ENCODE results near the gene DGKI. TPM values are rescaled to one million over a fixed set of nuclear protein-coding genes. Genes with fewer than 3 reads are reported as not detected.
A peak's percentile ranks its signal among the peaks of the same experiment; 100 is the strongest.

DGKI gene
- total and polyA plus RNA-seq, 2 donors: 0.14 to 0.33 TPM

GRCh38 chr7:137613006-137613525, 233.7 kb downstream of the DGKI start:
- WGBS: 97% methylated on average over 3 of the region's 3 CpGs
- no peak overlapping the region for H3K4me3 ChIP-seq (ENCODE audit: low read length in 2 of 2)

GRCh38 chr7:137611606-137612005, 235.2 kb downstream of the DGKI start:
- no peaks in the 10 kb centered on the region for H3K9me3 ChIP-seq (ENCODE audit: control insufficient read depth in 2 of 2, insufficient read depth in 1 of 2, low read length in 1 of 2)
- no peaks in the 10 kb centered on the region for H3K4me1 ChIP-seq (ENCODE audit: control insufficient read depth in 2 of 2, insufficient read depth in 2 of 2, low read length in 2 of 2)
- no peak overlapping the region for H3K4me3 ChIP-seq (ENCODE audit: low read length in 2 of 2)
- DNase-seq (ENCODE audit: low read depth in 6 of 9, low spot score in 9 of 9): no peak
- WGBS: 89% methylated on average over 2 of the region's 2 CpGs
- no peaks in the 10 kb centered on the region for H3K36me3 ChIP-seq (ENCODE audit: control insufficient read depth in 2 of 2, insufficient read depth in 2 of 2, low read length in 1 of 2)
- no peaks in the 10 kb centered on the region for H3K27me3 ChIP-seq (ENCODE audit: control insufficient read depth in 2 of 2, insufficient read depth in 1 of 2, low read length in 1 of 2)
- H3K27ac ChIP-seq (ENCODE audit: low read depth in 1 of 2, low read length in 1 of 2): no peak overlapping the region

More at GRCh38 chr7:137613006-137613525, 233.7 kb downstream of the DGKI start:
- H3K27ac ChIP-seq (ENCODE audit: low read depth in 1 of 2, low read length in 1 of 2): no peak overlapping the region
- no peaks in the 10 kb centered on the region for H3K9me3 ChIP-seq (ENCODE audit: control insufficient read depth in 2 of 2, insufficient read depth in 1 of 2, low read length in 1 of 2)
- no peak for DNase-seq (ENCODE audit: low read depth in 6 of 9, low spot score in 9 of 9)
- no peaks in the 10 kb centered on the region for H3K36me3 ChIP-seq (ENCODE audit: control insufficient read depth in 2 of 2, insufficient read depth in 2 of 2, low read length in 1 of 2)
- H3K27me3 ChIP-seq (ENCODE audit: control insufficient read depth in 2 of 2, insufficient read depth in 1 of 2, low read length in 1 of 2): no peaks in the 10 kb centered on the region
- no peaks in the 10 kb centered on the region for H3K4me1 ChIP-seq (ENCODE audit: control insufficient read depth in 2 of 2, insufficient read depth in 2 of 2, low read length in 2 of 2)

DNA sequence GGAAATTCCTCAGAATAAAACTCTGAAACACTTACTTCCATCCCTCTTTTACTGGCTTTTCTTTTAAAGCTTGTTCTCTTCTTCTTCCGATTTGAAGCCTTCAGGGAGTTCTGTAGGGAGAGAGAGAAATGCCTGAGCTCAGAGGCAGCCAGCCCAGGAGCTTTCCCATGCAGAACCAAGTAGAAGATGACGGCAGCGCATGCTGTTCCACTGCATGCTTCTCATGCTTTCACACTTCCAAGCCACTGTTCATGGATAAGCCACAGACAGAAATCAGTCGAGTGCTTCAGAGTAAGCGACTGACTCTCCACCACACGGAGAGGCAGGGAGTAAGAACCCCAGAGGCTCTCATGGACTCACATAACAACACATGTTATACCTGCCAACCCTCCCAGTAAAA, 237.3 kb downstream of the DGKI start:
- H3K27me3 ChIP-seq (ENCODE audit: control insufficient read depth in 2 of 2, insufficient read depth in 1 of 2, low read length in 1 of 2): no peaks in the 10 kb centered on the region
- no peak overlapping the region for H3K4me3 ChIP-seq (ENCODE audit: low read length in 2 of 2)
- WGBS: 94% methylated on average over 6 of the region's 6 CpGs
- no peak for DNase-seq (ENCODE audit: low read depth in 6 of 9, low spot score in 9 of 9)
- no peaks in the 10 kb centered on the region for H3K9me3 ChIP-seq (ENCODE audit: control insufficient read depth in 2 of 2, insufficient read depth in 1 of 2, low read length in 1 of 2)
- no peaks in the 10 kb centered on the region for H3K36me3 ChIP-seq (ENCODE audit: control insufficient read depth in 2 of 2, insufficient read depth in 2 of 2, low read length in 1 of 2)
- H3K27ac ChIP-seq (ENCODE audit: low read depth in 1 of 2, low read length in 1 of 2): no peak overlapping the region
- no peaks in the 10 kb centered on the region for H3K4me1 ChIP-seq (ENCODE audit: control insufficient read depth in 2 of 2, insufficient read depth in 2 of 2, low read length in 2 of 2)

DNA sequence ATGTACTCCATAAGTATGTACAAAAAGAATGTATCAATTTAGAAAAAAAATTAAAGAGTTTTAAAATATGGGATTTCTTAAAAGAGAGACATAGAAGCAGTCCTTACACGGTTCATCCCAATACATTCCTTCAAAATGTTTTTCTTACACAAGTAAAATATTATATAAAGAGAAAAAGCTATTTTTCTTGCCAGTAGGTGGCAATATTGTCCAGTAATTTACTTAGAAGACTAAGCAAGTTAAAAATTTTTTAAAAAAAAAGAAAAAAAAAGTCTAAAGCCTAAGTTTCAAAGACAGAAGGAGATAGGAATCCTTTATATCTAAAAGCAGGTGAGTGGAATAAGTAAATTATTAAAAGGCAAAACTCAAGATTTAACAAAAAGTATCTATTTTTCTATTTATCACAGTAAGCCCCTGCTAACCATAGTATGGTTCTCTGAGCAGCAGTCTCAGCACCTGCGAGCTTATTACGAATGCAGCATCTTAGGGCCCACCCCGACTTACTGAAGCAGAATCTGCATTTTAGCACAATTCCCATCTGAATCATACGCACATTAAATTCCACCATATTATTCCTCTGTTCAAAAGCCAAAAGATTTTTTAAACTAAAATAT, 240.6 kb downstream of the DGKI start:
- DNase-seq (ENCODE audit: low read depth in 6 of 9, low spot score in 9 of 9): peak in 5 of 9 donors; percentile 6 to 43 (median 13)
- no peaks in the 10 kb centered on the region for H3K27me3 ChIP-seq (ENCODE audit: control insufficient read depth in 2 of 2, insufficient read depth in 1 of 2, low read length in 1 of 2)
- WGBS: 79% methylated on average over 5 of the region's 5 CpGs
- H3K9me3 ChIP-seq (ENCODE audit: control insufficient read depth in 2 of 2, insufficient read depth in 1 of 2, low read length in 1 of 2): no peaks in the 10 kb centered on the region
- H3K4me3 ChIP-seq (ENCODE audit: low read length in 2 of 2): no peak overlapping the region
- no peaks in the 10 kb centered on the region for H3K36me3 ChIP-seq (ENCODE audit: control insufficient read depth in 2 of 2, insufficient read depth in 2 of 2, low read length in 1 of 2)
- H3K27ac ChIP-seq (ENCODE audit: low read depth in 1 of 2, low read length in 1 of 2): no peak overlapping the region
- no peaks in the 10 kb centered on the region for H3K4me1 ChIP-seq (ENCODE audit: control insufficient read depth in 2 of 2, insufficient read depth in 2 of 2, low read length in 2 of 2)

- Histone ChIP-seq H3K36me3 (ENCODE audit: control insufficient read depth in 2 of 2, insufficient read depth in 2 of 2, low read length in 1 of 2) (no peaks in the 10 kb centered on the region), H3K9me3 (ENCODE audit: control insufficient read depth in 2 of 2, insufficient read depth in 1 of 2, low read length in 1 of 2) (no peaks in the 10 kb centered on the region), H3K27ac (ENCODE audit: low read depth in 1 of 2, low read length in 1 of 2) (no peak overlapping the region), H3K4me1 (ENCODE audit: control insufficient read depth in 2 of 2, insufficient read depth in 2 of 2, low read length in 2 of 2) (no peaks in the 10 kb centered on the region), H3K27me3 (ENCODE audit: control insufficient read depth in 2 of 2, insufficient read depth in 1 of 2, low read length in 1 of 2) (no peaks in the 10 kb centered on the region), H3K4me3 (ENCODE audit: low read length in 2 of 2) (no peak overlapping the region)
- 75% methylated on average over 2 of the region's 2 CpGs for WGBS
- no peak for DNase-seq (ENCODE audit: low read depth in 6 of 9, low spot score in 9 of 9)
Measured at GRCh38 chr7:137603043-137603442, 243.7 kb downstream of the DGKI start.

DNA sequence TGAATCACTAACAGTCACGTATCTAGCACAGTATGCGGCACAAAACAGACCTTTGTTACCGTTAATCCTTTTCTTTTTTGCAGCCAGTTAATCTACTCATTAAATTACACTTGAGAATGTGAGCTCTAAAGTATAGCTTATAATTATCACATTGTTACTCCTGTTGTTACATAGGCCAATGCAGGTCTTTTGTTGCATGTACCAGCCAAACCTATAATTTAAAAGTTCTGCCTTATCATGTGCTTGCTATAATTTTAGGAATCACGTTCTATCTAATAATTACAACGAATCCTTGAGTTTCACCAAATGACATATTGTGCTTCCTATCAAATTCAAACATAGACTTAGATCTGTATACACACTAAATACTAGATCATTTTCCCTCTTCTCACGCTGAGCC, 245.1 kb downstream of the DGKI start:
- DNase-seq (ENCODE audit: low read depth in 6 of 9, low spot score in 9 of 9): no peak
- WGBS: 93% methylated on average over 6 of the region's 6 CpGs
- Histone ChIP-seq H3K9me3 (ENCODE audit: control insufficient read depth in 2 of 2, insufficient read depth in 1 of 2, low read length in 1 of 2) (no peaks in the 10 kb centered on the region), H3K36me3 (ENCODE audit: control insufficient read depth in 2 of 2, insufficient read depth in 2 of 2, low read length in 1 of 2) (no peaks in the 10 kb centered on the region), H3K4me1 (ENCODE audit: control insufficient read depth in 2 of 2, insufficient read depth in 2 of 2, low read length in 2 of 2) (no peaks in the 10 kb centered on the region), H3K4me3 (ENCODE audit: low read length in 2 of 2) (no peak overlapping the region), H3K27me3 (ENCODE audit: control insufficient read depth in 2 of 2, insufficient read depth in 1 of 2, low read length in 1 of 2) (no peaks in the 10 kb centered on the region), H3K27ac (ENCODE audit: low read depth in 1 of 2, low read length in 1 of 2) (no peak overlapping the region)

GRCh38 chr7:137597856-137598255, 248.9 kb downstream of the DGKI start:
- WGBS: 70% methylated on average over 4 of the region's 4 CpGs
- DNase-seq (ENCODE audit: low read depth in 6 of 9, low spot score in 9 of 9): no peak

GRCh38 chr7:137593115-137593711, 253.6 kb downstream of the DGKI start:
- no peak overlapping the region for H3K4me3 ChIP-seq (ENCODE audit: low read length in 2 of 2)
- WGBS: 91% methylated on average over 5 of the region's 5 CpGs
- H3K9me3 ChIP-seq (ENCODE audit: control insufficient read depth in 2 of 2, insufficient read depth in 1 of 2, low read length in 1 of 2): no peaks in the 10 kb centered on the region
- H3K4me1 ChIP-seq (ENCODE audit: control insufficient read depth in 2 of 2, insufficient read depth in 2 of 2, low read length in 2 of 2): no peaks in the 10 kb centered on the region
- H3K27ac ChIP-seq (ENCODE audit: low read depth in 1 of 2, low read length in 1 of 2): no peak overlapping the region
- H3K36me3 ChIP-seq (ENCODE audit: control insufficient read depth in 2 of 2, insufficient read depth in 2 of 2, low read length in 1 of 2): no peaks in the 10 kb centered on the region
- no peak for DNase-seq (ENCODE audit: low read depth in 6 of 9, low spot score in 9 of 9)
- H3K27me3 ChIP-seq (ENCODE audit: control insufficient read depth in 2 of 2, insufficient read depth in 1 of 2, low read length in 1 of 2): no peaks in the 10 kb centered on the region

More at GRCh38 chr7:137597856-137598255, 248.9 kb downstream of the DGKI start:
- Histone ChIP-seq H3K4me3 (ENCODE audit: low read length in 2 of 2) (no peak overlapping the region), H3K9me3 (ENCODE audit: control insufficient read depth in 2 of 2, insufficient read depth in 1 of 2, low read length in 1 of 2) (no peaks in the 10 kb centered on the region), H3K36me3 (ENCODE audit: control insufficient read depth in 2 of 2, insufficient read depth in 2 of 2, low read length in 1 of 2) (no peaks in the 10 kb centered on the region), H3K4me1 (ENCODE audit: control insufficient read depth in 2 of 2, insufficient read depth in 2 of 2, low read length in 2 of 2) (no peaks in the 10 kb centered on the region), H3K27me3 (ENCODE audit: control insufficient read depth in 2 of 2, insufficient read depth in 1 of 2, low read length in 1 of 2) (no peaks in the 10 kb centered on the region), H3K27ac (ENCODE audit: low read depth in 1 of 2, low read length in 1 of 2) (no peak overlapping the region)

GRCh38 chr7:137592232-137592896, 254.4 kb downstream of the DGKI start:
- no peaks in the 10 kb centered on the region for H3K27me3 ChIP-seq (ENCODE audit: control insufficient read depth in 2 of 2, insufficient read depth in 1 of 2, low read length in 1 of 2)
- no peaks in the 10 kb centered on the region for H3K4me1 ChIP-seq (ENCODE audit: control insufficient read depth in 2 of 2, insufficient read depth in 2 of 2, low read length in 2 of 2)
- no peaks in the 10 kb centered on the region for H3K9me3 ChIP-seq (ENCODE audit: control insufficient read depth in 2 of 2, insufficient read depth in 1 of 2, low read length in 1 of 2)
- peak in 1 of 9 donors; percentile 1 for DNase-seq (ENCODE audit: low read depth in 6 of 9, low spot score in 9 of 9)
- WGBS: 79% methylated on average over 6 of the region's 6 CpGs
- no peak overlapping the region for H3K4me3 ChIP-seq (ENCODE audit: low read length in 2 of 2)
- no peak overlapping the region for H3K27ac ChIP-seq (ENCODE audit: low read depth in 1 of 2, low read length in 1 of 2)
- H3K36me3 ChIP-seq (ENCODE audit: control insufficient read depth in 2 of 2, insufficient read depth in 2 of 2, low read length in 1 of 2): no peaks in the 10 kb centered on the region
